Psoas muscle (tissue), 8 donors: ENCODE results near the gene MYOCD. TPM values are rescaled to one million over a fixed set of nuclear protein-coding genes. Genes with fewer than 3 reads are reported as not detected.

ENCODE experiments used
- ATAC-seq, 4 donors: fragments of 200-7000 bp; cut with Tn5 transposase; one replicate each; pipeline ENCODE4 v1.9.1; 2020; ENCODE audit warnings: moderate library complexity in 3 of 4, mild to moderate bottlenecking in 2 of 4
- DNase-seq, 2 donors: peaks; one replicate each; pipeline ENCODE4 v3.0.0-alpha.2; 2020
- H3K27ac ChIP-seq: fragments of 200-600 bp; one replicate; pipeline ENCODE4 v1.8.0; 2022
- H3K27me3 ChIP-seq, 3 donors: fragments of 200-600 bp in 1 of 3; one replicate each; pipeline versions ENCODE4 v1.6.1 to v1.8.0; 2013 to 2022; ENCODE audit warnings: low read length in 2 of 3, mild to moderate bottlenecking in 2 of 3, moderate library complexity in 1 of 3; ENCODE audit not compliant: insufficient read depth in 3 of 3
- H3K36me3 ChIP-seq, 2 donors: fragments of 200-600 bp in 1 of 2; one replicate each; pipeline versions ENCODE4 v1.6.1 to v1.8.0; 2013 to 2022; ENCODE audit warnings: low read depth in 1 of 2, mild to moderate bottlenecking in 1 of 2, moderate library complexity in 1 of 2; ENCODE audit not compliant: insufficient read depth in 1 of 2
- H3K4me1 ChIP-seq: fragments of 200-600 bp; one replicate; pipeline ENCODE4 v1.8.0; 2022
- H3K4me3 ChIP-seq: fragments of 200-600 bp; one replicate; pipeline ENCODE4 v1.8.0; 2022; ENCODE audit warnings: mild to moderate bottlenecking
- H3K9me3 ChIP-seq: fragments of 200-600 bp; one replicate; pipeline ENCODE4 v1.8.0; 2022
- CTCF ChIP-seq: fragments of 200-600 bp; IDR thresholded peaks from one replicate; pipeline ENCODE4 v1.8.0; 2022; ENCODE audit warnings: antibody characterized with exemption
- WGBS, 3 donors: extraction: QIAGEN DNeasy Blood & Tissue Kit; methylation state at CpG; one replicate each; pipeline versions ENCODE4 v1.1.6 to v1.1.7; 2013; 5-methylcytosine and 5-hydroxymethylcytosine counted together
- intact Hi-C, 2 donors: fragments of 100-400 bp; cut with DNase I; formaldehyde crosslinking; loops; one replicate each; pipeline versions ENCODE4 v1.11.0 to v1.14.2; 2022
- polyA plus RNA-seq, 3 donors: library from polyadenylated mRNA; stranded (reverse); fragments of 200-250 nt; gene quantifications; one replicate each; pipeline ENCODE4 v1.2.3, GENCODE V29; 2013
- total RNA-seq, 4 donors: library from RNA; stranded (reverse); fragmentation: NEBNext Ultra II Directional in 2 of 4; extraction: Animal tissue kit (Norgen Biotek cat#: 25700) in 2 of 4; gene quantifications; one replicate each; pipeline versions ENCODE4 v1.2.1 to v1.2.4, GENCODE V29; 2021 to 2023
- donor health status: healthy with polysubstance abuse.
- donor health status: DM: no; HTN: no; CAD: no; lungs with moderate emphysema.
- donor health status: Bipolar disorder and iron deficiency.
- donor health status: healthy.
- donor health status: DM: yes; HTN: yes; CAD: no.
- donor health status: DM: no; HTN: no; CAD: no.
- donor health status: DM: no; HTN: no; CAD: no.
- donor health status: DM: yes; HTN: yes; CAD: no.

MYOCD gene
- total and polyA plus RNA-seq, 7 donors: 0.04 to 1.2 (median 0.22) TPM

DNA sequence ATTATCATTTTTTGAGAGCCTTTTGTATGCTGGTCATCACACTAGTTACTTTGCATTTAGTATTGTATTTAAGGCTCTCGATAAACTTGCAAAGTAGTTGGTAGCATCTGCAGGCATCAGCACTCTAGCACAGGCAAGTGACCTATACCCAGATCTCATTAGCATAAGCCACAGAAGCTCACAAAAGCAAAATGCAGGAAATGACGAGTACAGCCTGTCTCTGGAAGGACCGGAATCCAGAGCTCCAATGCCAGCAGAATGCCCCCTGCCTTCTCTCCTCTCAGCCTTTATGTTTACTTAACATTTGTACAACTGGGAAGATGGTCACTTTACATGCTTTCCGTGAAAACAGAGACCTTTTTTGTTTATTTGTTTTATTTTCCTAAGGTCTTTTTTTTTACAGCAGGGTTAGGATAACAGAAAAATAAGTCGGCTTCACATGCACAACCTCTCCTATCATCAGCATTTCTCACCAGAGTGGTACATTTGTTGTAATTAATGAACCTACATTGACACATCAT lies 45.4 kb upstream of the MYOCD start:
- intact Hi-C loops: no loop called here
- H3K9me3 ChIP-seq: no peaks in the 10 kb centered on the region
- no peaks in the 10 kb centered on the region for H3K36me3 ChIP-seq
- TF ChIP-seq CTCF: no peak
- no peak for DNase-seq
- no peaks in the 10 kb centered on the region for H3K4me1 ChIP-seq
- H3K27me3 ChIP-seq: peaks cover 0 to 5% (median 0%) of the 10 kb centered on the region in 3 donors
- WGBS, 3 donors: 45 to 52% (median 52%) methylated on average over 5 of the region's 5 CpGs
- H3K4me3 ChIP-seq: no peak overlapping the region
- ATAC-seq: no peak
- H3K27ac ChIP-seq: no peak overlapping the region

DNA sequence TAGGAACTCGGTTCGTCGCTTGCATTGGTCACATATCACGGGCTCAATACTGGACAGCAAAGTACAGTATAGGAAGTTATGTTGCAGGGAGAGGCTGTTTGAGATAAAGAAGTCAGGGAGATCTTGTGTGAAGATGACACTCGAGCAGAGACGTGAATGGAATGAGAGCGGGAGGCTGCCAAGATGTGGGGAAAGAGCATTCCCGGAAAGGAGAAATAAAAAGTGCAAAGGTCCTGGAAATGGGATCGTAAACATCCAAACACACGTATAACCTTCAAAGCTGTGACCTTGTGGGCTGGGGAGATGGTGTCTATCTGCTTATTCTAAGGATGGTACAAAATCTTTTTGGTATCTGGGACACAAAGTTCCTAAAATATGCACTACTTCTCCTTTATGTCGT lies 43.0 kb upstream of the MYOCD start:
- 52 to 58% (median 55%) methylated on average over 11 of the region's 11 CpGs for WGBS, 3 donors
- intact Hi-C loops: no loop called here
- Histone ChIP-seq H3K36me3 (no peaks in the 10 kb centered on the region), H3K4me1 (no peaks in the 10 kb centered on the region), H3K27me3 (peaks cover 0 to 5% (median 0%) of the 10 kb centered on the region in 3 donors), H3K9me3 (no peaks in the 10 kb centered on the region), H3K4me3 (no peak overlapping the region), H3K27ac (no peak overlapping the region)
- ATAC-seq (no peak), DNase-seq (no peak)
- TF ChIP-seq CTCF: no peak

DNA sequence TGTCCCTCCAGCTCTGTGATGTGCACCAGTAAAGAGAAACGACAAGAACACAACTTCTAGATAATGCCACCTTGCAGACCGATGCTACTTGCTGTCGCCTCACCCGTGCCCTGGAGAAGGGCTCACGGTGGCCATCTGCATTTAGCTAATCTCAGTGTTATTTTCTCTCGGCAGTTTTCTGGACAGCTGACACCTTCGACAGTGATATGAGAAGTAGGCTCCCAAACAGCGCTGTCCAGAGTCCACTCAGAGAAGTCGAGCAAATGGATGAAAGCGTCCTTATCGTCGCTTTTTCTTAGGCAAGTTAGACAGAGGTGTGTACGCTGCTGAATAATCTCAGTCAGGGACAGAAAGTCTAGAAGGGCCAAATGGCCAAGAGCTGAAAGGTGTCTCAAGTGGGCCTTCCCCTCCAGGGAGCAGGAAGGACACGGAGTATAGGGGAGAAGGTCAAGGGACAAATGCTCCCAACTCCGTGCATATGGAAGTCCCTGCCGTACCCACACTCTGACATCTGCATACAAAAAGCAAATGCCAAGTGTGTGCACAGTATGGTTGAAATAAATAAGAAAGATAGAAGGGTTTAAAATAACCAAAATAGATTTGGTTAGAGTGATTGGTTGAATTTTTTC lies 42.4 kb upstream of the MYOCD start:
- no peak for ATAC-seq
- DNase-seq: no peak
- Histone ChIP-seq H3K36me3 (no peaks in the 10 kb centered on the region), H3K9me3 (no peaks in the 10 kb centered on the region), H3K27me3 (peaks cover 0 to 5% (median 0%) of the 10 kb centered on the region in 3 donors), H3K4me1 (no peaks in the 10 kb centered on the region), H3K27ac (no peak overlapping the region), H3K4me3 (no peak overlapping the region)
- no peak for TF ChIP-seq CTCF
- WGBS, 3 donors: 50 to 58% (median 57%) methylated on average over 16 of the region's 16 CpGs
- intact Hi-C loops: no loop called here

DNA sequence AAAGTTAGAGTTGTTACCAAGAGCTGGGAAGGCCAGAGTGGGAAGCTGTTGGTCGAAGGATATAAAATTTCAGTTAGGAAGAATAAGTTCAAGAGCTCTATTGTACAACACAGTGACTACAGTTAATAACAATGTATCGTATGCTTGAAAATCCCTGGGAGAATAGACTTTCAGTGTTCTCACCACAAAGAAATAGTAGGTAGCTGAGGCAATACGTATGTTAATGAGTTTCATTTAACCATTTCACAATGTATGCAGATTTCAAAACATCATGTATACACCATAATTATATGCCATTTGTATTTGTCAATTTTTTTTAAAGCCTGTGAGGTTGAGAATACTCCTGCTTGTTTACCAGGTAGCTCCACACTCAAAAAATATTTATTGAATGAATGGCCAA lies 41.5 kb upstream of the MYOCD start:
- no peaks in the 10 kb centered on the region for H3K9me3 ChIP-seq
- no peaks in the 10 kb centered on the region for H3K36me3 ChIP-seq
- H3K27ac ChIP-seq: no peak overlapping the region
- DNase-seq (no peak), ATAC-seq (no peak)
- TF ChIP-seq CTCF: no peak
- H3K4me1 ChIP-seq: no peaks in the 10 kb centered on the region
- intact Hi-C loops: no loop called here
- no peak overlapping the region for H3K4me3 ChIP-seq
- 58 to 71% (median 62%) methylated on average over 3 of the region's 3 CpGs for WGBS, 3 donors
- H3K27me3 ChIP-seq: peaks cover 0 to 5% (median 0%) of the 10 kb centered on the region in 3 donors

DNA sequence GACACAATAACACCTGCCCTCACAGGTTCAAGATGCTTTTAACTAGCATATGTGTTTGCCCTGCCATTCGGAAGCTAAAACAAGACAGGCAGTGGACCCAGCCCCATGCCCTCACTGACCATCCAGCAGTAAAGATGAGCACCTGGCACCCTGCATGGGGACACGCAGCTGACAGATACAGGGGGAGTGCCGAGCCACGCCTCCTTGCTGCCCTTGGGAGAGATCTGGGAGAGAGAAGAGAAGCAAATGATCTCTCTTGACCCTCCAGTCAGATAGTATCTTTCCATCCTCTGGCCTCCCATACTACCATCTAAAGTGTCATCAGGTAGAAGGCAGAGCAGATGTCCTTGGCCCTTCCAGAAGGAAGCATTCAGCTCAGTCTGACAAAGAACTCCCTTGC lies 40.6 kb upstream of the MYOCD start:
- Histone ChIP-seq H3K27me3 (peaks cover 0 to 5% (median 0%) of the 10 kb centered on the region in 3 donors), H3K4me3 (no peak overlapping the region), H3K27ac (no peak overlapping the region), H3K9me3 (no peaks in the 10 kb centered on the region), H3K36me3 (no peaks in the 10 kb centered on the region), H3K4me1 (no peaks in the 10 kb centered on the region)
- intact Hi-C loops: no loop called here
- WGBS, 3 donors: 57 to 67% (median 66%) methylated on average over 4 of the region's 4 CpGs
- no peak for ATAC-seq
- TF ChIP-seq CTCF: no peak
- DNase-seq: no peak
